ENCODE results near the gene KIF12. TPM values are rescaled to one million over a fixed set of nuclear protein-coding genes. Genes with fewer than 3 reads are reported as not detected.
A peak's percentile ranks its signal among the peaks of the same experiment; 100 is the strongest.

Gene KIF12
- total and polyA plus RNA-seq, 2 of the 13 experiments (the other 11 are each of a cell fraction or from before 2014, with no cell fraction given) = 1.8 to 12.5 TPM

DNA sequence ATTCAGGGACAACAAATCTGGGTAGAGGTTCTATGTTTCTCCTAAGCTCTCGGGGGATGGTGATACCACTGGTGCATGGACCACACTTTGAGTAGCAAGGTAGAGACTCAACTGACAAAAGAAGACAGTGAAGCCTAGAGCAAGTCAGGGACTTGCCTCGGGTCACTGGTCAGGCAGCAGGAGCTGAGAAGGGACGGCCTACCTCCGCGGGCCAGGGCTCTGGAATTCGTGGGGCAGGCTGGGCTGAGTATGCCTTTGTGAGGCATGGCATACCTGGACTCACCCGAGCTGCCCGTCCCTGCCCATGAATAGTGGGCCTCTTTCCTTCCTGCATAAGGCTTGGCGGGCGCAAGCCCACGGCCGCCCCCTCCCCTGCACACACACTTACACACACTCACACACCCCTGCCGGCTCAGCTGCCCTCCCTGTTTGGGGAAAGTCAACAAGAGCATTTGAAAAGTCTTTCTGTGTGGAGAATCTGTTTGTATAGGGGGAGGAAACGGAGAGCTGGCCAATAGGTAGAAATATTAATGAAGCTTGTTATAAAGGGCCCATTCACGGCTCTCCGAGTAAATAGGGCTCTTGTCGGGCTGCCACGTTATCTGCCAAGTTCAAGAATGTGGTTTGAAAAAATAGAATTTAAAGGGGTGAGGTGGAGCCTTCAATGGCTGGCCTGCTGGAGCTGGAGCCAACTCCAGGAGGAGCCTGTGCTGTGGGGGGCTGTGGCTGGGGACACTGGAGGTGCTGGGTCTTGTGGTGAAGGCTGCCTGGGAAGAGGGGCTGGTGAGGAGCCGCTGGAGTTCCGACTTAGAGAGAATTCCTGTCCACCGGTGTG, 19.1 kb upstream of the KIF12 start (continued):
- TF ChIP-seq SKIL (CRISPR knock-in tag; IDR thresholded peaks at IDR 0.05; ENCODE audit: borderline replicate concordance) = peak; percentile 96
- TF ChIP-seq POLR2AphosphoS5 (IDR thresholded peaks at IDR 0.05; ENCODE audit: low read depth, low read length) = 0 out of 2 replicates have a peak, but pooled peaks have one; percentile 31
- peak; percentile 56; the same call in 1 of the 2 replicates for TF ChIP-seq RFXANK (CRISPR knock-in tag; IDR thresholded peaks at IDR 0.05)
- TF ChIP-seq ATF6 (CRISPR knock-in tag; conservative IDR thresholded peaks at IDR 0.05) = no peak
- 0 out of 2 replicates have a peak, but pooled peaks have one; percentile 33 for TF ChIP-seq STAT5B (CRISPR knock-in tag; IDR thresholded peaks at IDR 0.05)
- no peak for TF ChIP-seq HCFC1 (IDR thresholded peaks at IDR 0.05; ENCODE audit: low read depth, low read length)
- no peak for TF ChIP-seq ZNF790 (CRISPR knock-in tag; IDR thresholded peaks at IDR 0.05; ENCODE audit: borderline replicate concordance)
- peak; percentile 93 for TF ChIP-seq SP5 (CRISPR knock-in tag; IDR thresholded peaks at IDR 0.05; ENCODE audit: borderline replicate concordance, low read depth)
- no peak for TF ChIP-seq ZNF615 (CRISPR knock-in tag; IDR thresholded peaks at IDR 0.05; ENCODE audit: borderline replicate concordance)
- no peak for TF ChIP-seq ATF7 (IDR thresholded peaks at IDR 0.05)
- peak; percentile 15; the same call in 1 of the 2 replicates for TF ChIP-seq ATF7 (CRISPR knock-in tag; IDR thresholded peaks at IDR 0.05)
- no peak for TF ChIP-seq TRIM24 (CRISPR knock-in tag; IDR thresholded peaks at IDR 0.05)
- TF ChIP-seq SIX4 (CRISPR knock-in tag; IDR thresholded peaks at IDR 0.05) = peak; percentile 90
- peak; percentile 94 for TF ChIP-seq BCL6 (CRISPR knock-in tag; IDR thresholded peaks at IDR 0.05)
- TF ChIP-seq ZNF83 (CRISPR knock-in tag; IDR thresholded peaks at IDR 0.05; ENCODE audit: borderline replicate concordance) = no peak
- no peak for TF ChIP-seq CAMTA2 (CRISPR knock-in tag; IDR thresholded peaks at IDR 0.05; ENCODE audit: borderline replicate concordance)
- 0 out of 2 replicates have a peak, but pooled peaks have one; percentile 7 for TF ChIP-seq ZNF318 (CRISPR knock-in tag; IDR thresholded peaks at IDR 0.05)
- no peak for TF ChIP-seq CC2D1A (CRISPR knock-in tag; IDR thresholded peaks at IDR 0.05)
